Measurements from ENCODE around the gene FSIP1.

FSIP1 gene

GRCh38 chr15:39793923-39794322, 11.3 kb upstream of the FSIP1 start:
- H3K4me3 ChIP-seq (ENCODE audit: low read length), result no peak overlapping the region
- DNase-seq (ENCODE audit: low read depth), result no peak
- TF ChIP-seq CTCF (conservative IDR thresholded peaks at IDR 0.05; ENCODE audit: low read depth, low read length), result no peak

DNA sequence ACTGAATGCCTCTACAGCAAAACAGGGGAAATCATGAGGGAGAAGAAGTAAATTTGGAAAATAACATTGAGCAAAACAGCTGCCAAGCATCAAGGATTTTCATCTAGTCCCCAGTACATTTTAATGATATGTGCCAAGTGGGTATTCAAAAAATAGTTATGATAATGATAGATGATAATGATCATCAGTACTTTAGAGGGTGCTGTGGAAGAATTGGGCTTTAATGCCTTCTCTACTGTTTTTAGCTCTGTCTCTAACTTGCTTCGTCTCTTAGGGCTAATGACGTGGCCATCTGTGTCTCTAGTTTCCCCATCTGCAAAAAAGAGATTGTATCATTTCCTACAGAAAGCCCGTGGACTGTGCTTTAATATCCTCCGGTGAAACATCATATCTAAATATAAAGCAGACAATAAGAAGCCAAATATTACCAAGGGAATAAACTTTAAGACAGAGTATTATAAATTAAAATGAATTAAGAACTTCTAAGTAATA, 10.2 kb upstream of the FSIP1 start:
- no peak overlapping the region for H3K4me3 ChIP-seq (ENCODE audit: low read length)
- no peak for DNase-seq (ENCODE audit: low read depth)
- no peak for TF ChIP-seq CTCF (conservative IDR thresholded peaks at IDR 0.05; ENCODE audit: low read depth, low read length)

DNA sequence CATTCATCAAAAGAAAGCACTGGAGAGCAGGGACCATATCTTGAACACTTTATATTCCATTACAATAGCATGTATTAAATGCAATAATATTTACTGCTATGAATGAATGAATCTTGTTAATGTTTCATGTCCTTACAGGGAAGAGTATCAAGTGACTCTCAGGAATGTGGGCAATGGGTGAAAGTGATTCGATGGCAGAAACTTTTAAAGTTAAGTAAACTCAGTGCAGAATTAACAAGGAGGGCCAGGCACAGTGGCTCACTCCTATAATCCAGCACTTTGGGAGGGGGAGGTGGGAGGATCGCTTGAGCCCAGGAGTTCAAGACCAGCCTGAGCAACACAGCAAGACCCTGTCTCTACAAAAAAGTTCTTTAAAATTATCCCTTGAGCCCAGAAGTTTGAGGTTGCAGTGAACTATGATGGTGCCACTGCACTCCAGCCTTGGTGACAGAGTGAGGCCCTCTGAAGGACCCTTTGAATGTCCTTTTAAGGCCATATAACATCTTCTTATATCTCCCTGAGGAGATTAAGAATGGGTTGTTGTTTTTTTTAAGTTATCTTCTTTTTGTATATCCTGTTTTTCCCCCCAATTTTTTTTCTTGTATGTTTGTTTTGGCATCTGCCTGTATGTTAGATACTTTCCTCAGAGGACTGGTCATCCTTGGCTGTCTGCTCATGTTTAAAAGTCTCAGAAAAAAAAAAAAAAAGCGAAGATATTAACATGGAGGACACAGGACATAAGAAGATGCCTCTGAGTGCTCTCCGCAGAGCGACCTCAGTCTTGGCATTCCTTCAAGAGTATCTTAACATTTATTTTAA, 9.6 kb upstream of the FSIP1 start:
- no peak overlapping the region for H3K4me3 ChIP-seq (ENCODE audit: low read length)
- no peak for TF ChIP-seq CTCF (conservative IDR thresholded peaks at IDR 0.05; ENCODE audit: low read depth, low read length)
- no peak for DNase-seq (ENCODE audit: low read depth)

DNA sequence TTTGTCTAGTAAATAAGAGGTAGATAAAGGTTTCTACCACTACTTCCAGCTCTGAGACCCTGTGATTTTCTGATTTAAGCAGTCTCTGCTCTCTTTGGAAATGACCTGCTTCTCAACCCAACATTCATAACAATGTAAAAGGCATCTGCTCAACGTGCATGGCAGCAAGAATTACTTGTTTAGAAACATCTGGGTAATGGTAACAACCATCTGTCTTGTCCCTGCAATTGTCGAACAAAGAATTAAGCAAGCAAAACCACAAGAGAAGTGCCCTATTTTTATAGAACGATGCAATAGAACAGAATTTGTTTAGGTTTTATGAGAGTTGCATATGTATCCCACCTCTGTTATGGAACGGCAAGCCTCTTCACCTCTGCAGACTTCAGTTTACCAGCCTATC, 7.1 kb upstream of the FSIP1 start:
- DNase-seq (ENCODE audit: low read depth), result no peak
- no peak for TF ChIP-seq CTCF (conservative IDR thresholded peaks at IDR 0.05; ENCODE audit: low read depth, low read length)

DNA sequence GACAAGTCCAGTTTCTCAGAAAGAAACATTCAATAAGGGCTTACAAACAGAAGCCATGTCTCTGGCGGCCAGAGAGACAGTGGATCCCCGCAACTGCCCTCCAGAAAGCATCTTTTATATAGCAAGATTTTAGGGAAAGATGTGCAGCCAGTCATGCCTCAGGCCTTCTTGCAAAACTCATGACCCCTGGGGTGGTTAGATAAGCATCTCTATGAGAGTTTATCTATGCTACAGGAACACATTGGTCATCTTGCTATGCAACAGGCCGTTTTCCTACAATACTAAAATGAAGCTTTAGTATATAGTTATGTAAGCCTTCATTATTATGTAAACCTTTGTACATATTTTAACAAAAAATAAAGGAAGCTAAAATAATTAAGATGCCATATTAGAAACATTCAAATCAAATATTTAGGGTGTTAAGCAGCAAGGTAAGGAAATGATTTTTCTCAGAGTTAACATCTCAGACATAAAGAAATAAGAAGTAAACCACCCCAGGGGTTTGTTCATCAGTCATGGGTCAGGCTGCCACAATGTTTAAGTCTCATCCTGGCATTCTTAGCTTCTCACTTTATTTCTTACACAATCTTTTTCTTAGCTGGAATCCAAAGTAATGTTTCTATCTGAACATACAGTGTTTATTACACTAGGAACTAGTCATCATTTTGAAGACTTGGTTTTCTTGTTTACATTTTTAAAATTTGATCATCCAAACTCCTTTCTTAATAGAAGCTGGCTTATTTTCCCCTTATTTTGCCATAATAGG, 6.3 kb upstream of the FSIP1 start:
- no peak for DNase-seq (ENCODE audit: low read depth)
- TF ChIP-seq CTCF (conservative IDR thresholded peaks at IDR 0.05; ENCODE audit: low read depth, low read length), result no peak
- no peak overlapping the region for H3K4me3 ChIP-seq (ENCODE audit: low read length)

More for the DNA sequence above, 7.1 kb upstream of the FSIP1 start:
- H3K4me3 ChIP-seq (ENCODE audit: low read length), result no peak overlapping the region

DNA sequence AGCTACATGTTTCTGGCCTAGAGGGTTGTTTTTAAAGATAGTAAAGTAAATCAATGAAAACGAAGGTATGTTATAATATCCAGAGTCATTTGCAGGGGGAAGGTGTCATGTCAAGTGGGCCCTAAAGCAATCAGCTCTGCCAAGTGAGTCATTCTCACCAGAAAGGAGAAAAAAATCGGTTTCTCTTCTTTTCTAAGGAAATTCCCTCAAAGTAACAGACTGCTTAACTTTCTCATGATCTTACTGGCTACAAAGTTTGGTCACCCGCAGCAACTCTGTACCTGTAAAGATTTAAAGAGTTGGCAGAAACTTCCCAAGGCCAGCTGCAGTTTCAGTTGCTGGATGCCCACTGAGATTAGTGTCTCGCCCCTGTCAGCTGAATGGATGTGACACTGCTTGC, 5.5 kb upstream of the FSIP1 start:
- DNase-seq (ENCODE audit: low read depth), result no peak
- TF ChIP-seq CTCF (conservative IDR thresholded peaks at IDR 0.05; ENCODE audit: low read depth, low read length), result no peak
- H3K4me3 ChIP-seq (ENCODE audit: low read length), result no peak overlapping the region
